H7 (cell line): ENCODE measurements around the gene CIB4. TPM values are rescaled to one million over a fixed set of nuclear protein-coding genes. Genes with fewer than 3 reads are reported as not detected.

ENCODE experiments used
- DNase-seq: peaks from one replicate; pipeline ENCODE4 v3.0.0; 2012
- H3K27me3 ChIP-seq: 2 replicates; pipeline ENCODE4 v1.6.0; 2011; ENCODE audit warnings: mild to moderate bottlenecking, low read length; ENCODE audit not compliant: control insufficient read depth, insufficient read depth
- H3K36me3 ChIP-seq: replicated peaks from 2 replicates; pipeline ENCODE4 v1.5.1; 2011; ENCODE audit warnings: low read length; ENCODE audit not compliant: control insufficient read depth, insufficient read depth
- H3K4me3 ChIP-seq: 2 replicates; pipeline ENCODE4 v1.5.1; 2011; ENCODE audit warnings: low read depth, mild to moderate bottlenecking, control low read depth, low read length, moderate library complexity; ENCODE audit not compliant: insufficient read depth
- total RNA-seq: library from RNA; depleted of rRNA; stranded (reverse); fragments of >200 nt; shearing (Covaris generic); gene quantifications from 2 replicates; pipeline ENCODE4 v1.2.3, GENCODE V29; 2014

CIB4 gene
- total RNA-seq, 1 experiment from 2014 or later, result not detected

- peaks cover 18% of the 10 kb centered on the region for H3K27me3 ChIP-seq
- no peak overlapping the region for H3K4me3 ChIP-seq
- H3K36me3 ChIP-seq, result no peaks in the 10 kb centered on the region
- peak; percentile 86 for DNase-seq
Observed at GRCh38 chr2:26615336-26615859, 25.8 kb downstream of the CIB4 start.

- Histone ChIP-seq H3K36me3 (no peaks in the 10 kb centered on the region), H3K27me3 (peaks cover 10% of the 10 kb centered on the region), H3K4me3 (no peak overlapping the region)
- no peak for DNase-seq
Observed at GRCh38 chr2:26614216-26615138, 26.7 kb downstream of the CIB4 start.

GRCh38 chr2:26613241-26614215 lies 27.6 kb downstream of the CIB4 start:
- DNase-seq, result peak; percentile 79
- Histone ChIP-seq H3K4me3 (no peak overlapping the region), H3K36me3 (no peaks in the 10 kb centered on the region), H3K27me3 (peaks cover 2% of the 10 kb centered on the region; the same call in 1 of the 2 replicates)

GRCh38 chr2:26612522-26613240 lies 28.5 kb downstream of the CIB4 start:
- no peak for DNase-seq

GRCh38 chr2:26612034-26612433 lies 29.1 kb downstream of the CIB4 start:
- Histone ChIP-seq H3K27me3 (no peaks in the 10 kb centered on the region), H3K36me3 (no peaks in the 10 kb centered on the region), H3K4me3 (no peak overlapping the region)
- no peak for DNase-seq

More at GRCh38 chr2:26612522-26613240, 28.5 kb downstream of the CIB4 start:
- Histone ChIP-seq H3K36me3 (no peaks in the 10 kb centered on the region), H3K27me3 (no peaks in the 10 kb centered on the region), H3K4me3 (no peak overlapping the region)

- no peak for DNase-seq
- no peaks in the 10 kb centered on the region for H3K36me3 ChIP-seq
Observed at GRCh38 chr2:26610504-26611335, 30.4 kb downstream of the CIB4 start.

GRCh38 chr2:26609839-26610277 lies 31.3 kb downstream of the CIB4 start:
- Histone ChIP-seq H3K36me3 (no peaks in the 10 kb centered on the region), H3K4me3 (no peak overlapping the region), H3K27me3 (no peaks in the 10 kb centered on the region)
- no peak for DNase-seq

More at GRCh38 chr2:26610504-26611335, 30.4 kb downstream of the CIB4 start:
- no peaks in the 10 kb centered on the region for H3K27me3 ChIP-seq
- no peak overlapping the region for H3K4me3 ChIP-seq

- no peaks in the 10 kb centered on the region for H3K27me3 ChIP-seq
- DNase-seq, result no peak
- no peak overlapping the region for H3K4me3 ChIP-seq
- no peaks in the 10 kb centered on the region for H3K36me3 ChIP-seq
Observed at GRCh38 chr2:26609205-26609631, 31.9 kb downstream of the CIB4 start.

GRCh38 chr2:26608557-26608956 lies 32.6 kb downstream of the CIB4 start:
- Histone ChIP-seq H3K36me3 (no peaks in the 10 kb centered on the region), H3K27me3 (no peaks in the 10 kb centered on the region), H3K4me3 (no peak overlapping the region)
- DNase-seq, result no peak

- Histone ChIP-seq H3K27me3 (no peaks in the 10 kb centered on the region), H3K36me3 (no peaks in the 10 kb centered on the region), H3K4me3 (no peak overlapping the region)
- DNase-seq, result no peak
Observed at GRCh38 chr2:26607698-26608097, 33.5 kb downstream of the CIB4 start.

GRCh38 chr2:26606847-26607190 lies 34.3 kb downstream of the CIB4 start:
- Histone ChIP-seq H3K27me3 (no peaks in the 10 kb centered on the region), H3K4me3 (no peak overlapping the region), H3K36me3 (no peaks in the 10 kb centered on the region)
- DNase-seq, result no peak

- no peak for DNase-seq
- H3K36me3 ChIP-seq, result no peaks in the 10 kb centered on the region
- no peaks in the 10 kb centered on the region for H3K27me3 ChIP-seq
- H3K4me3 ChIP-seq, result no peak overlapping the region
Observed at GRCh38 chr2:26605999-26606846, 34.9 kb downstream of the CIB4 start.
